Activated CD8-positive, alpha-beta memory T cell treated with anti-CD3 and anti-CD28 coated beads for 48 hours (primary cell): ENCODE results near the gene KRTAP19-6.
"Not testable (repeated sequence)": the region's sequence is repeated elsewhere in the genome, so short reads cannot be mapped to it uniquely, and the experiment has no call there.

Experiments used
- DNase-seq, 3 experiments: peaks; one replicate each; pipeline ENCODE4 v3.0.0-alpha.2; 2020; ENCODE audit warnings: low read depth in 2 of 3, low spot score in 2 of 3

Gene KRTAP19-6

GRCh38 chr21:30541764-30542163 lies at the start of gene KRTAP19-6:
TSS of gene KRTAP19-6 (minus strand) at chr21:30541864. CDS start at chr21:30541833, 31 bp downstream.
- DNase-seq = no peak

GRCh38 chr21:30590297-30590696 lies 48.6 kb upstream of the KRTAP19-6 start, which contains the start of gene KRTAP22-2:
TSS of gene KRTAP22-2 (minus strand) at chr21:30590397.
- no peak for DNase-seq

GRCh38 chr21:30582870-30583269 lies 41.2 kb upstream of the KRTAP19-6 start:
- DNase-seq = no peak

- DNase-seq = no peak
These were observed 38.5 kb upstream of the KRTAP19-6 start for GRCh38 chr21:30580132-30580531.

GRCh38 chr21:30579346-30579745 lies 37.7 kb upstream of the KRTAP19-6 start:
- DNase-seq = no peak

- DNase-seq = no peak
These were observed 36.1 kb upstream of the KRTAP19-6 start for GRCh38 chr21:30577766-30578165.

GRCh38 chr21:30567617-30568016 lies 26.0 kb upstream of the KRTAP19-6 start:
- no peak for DNase-seq

GRCh38 chr21:30563630-30564029 lies 22.0 kb upstream of the KRTAP19-6 start:
- DNase-seq = no peak

GRCh38 chr21:30563072-30563471 lies 21.4 kb upstream of the KRTAP19-6 start:
- DNase-seq = no peak

- no peak for DNase-seq
These were observed 20.3 kb upstream of the KRTAP19-6 start for GRCh38 chr21:30561957-30562356.

GRCh38 chr21:30561264-30561895 lies 19.7 kb upstream of the KRTAP19-6 start, which contains the start of gene KRTAP19-7:
TSS of gene KRTAP19-7 (minus strand) at chr21:30561314. CDS start at chr21:30561289, 25 bp downstream.
- DNase-seq = no peak

GRCh38 chr21:30555095-30555494 lies 13.4 kb upstream of the KRTAP19-6 start:
- DNase-seq = no peak

GRCh38 chr21:30552782-30553181 lies 11.1 kb upstream of the KRTAP19-6 start:
- no peak for DNase-seq

GRCh38 chr21:30518876-30519275 lies 22.8 kb downstream of the KRTAP19-6 start:
- no peak for DNase-seq

GRCh38 chr21:30515681-30516080 lies 26.0 kb downstream of the KRTAP19-6 start:
- no peak for DNase-seq

GRCh38 chr21:30505621-30506205 lies 36.0 kb downstream of the KRTAP19-6 start:
- DNase-seq = not testable (repeated sequence)

- DNase-seq = no peak
These were observed 39.6 kb downstream of the KRTAP19-6 start, which contains the start of gene KRTAP19-5 for GRCh38 chr21:30502041-30502440. TSS of gene KRTAP19-5 (minus strand) at chr21:30502141. CDS start at chr21:30502090, 51 bp downstream.

GRCh38 chr21:30497065-30497464 lies 44.6 kb downstream of the KRTAP19-6 start, which contains the start of gene KRTAP19-4:
TSS of gene KRTAP19-4 (minus strand) at chr21:30497165. CDS start at chr21:30497110, 55 bp downstream.
- DNase-seq = no peak

- DNase-seq = no peak
These were observed 49.7 kb downstream of the KRTAP19-6 start, which contains the start of gene KRTAP19-3 for GRCh38 chr21:30491963-30492428. TSS of gene KRTAP19-3 (minus strand) at chr21:30492013. CDS start at chr21:30491957, 56 bp downstream.
